HG02884 (cell line): ENCODE data around the gene C1orf226.

Source experiments
- ATAC-seq: cut with Tn5 transposase; IDR thresholded peaks from one replicate; pipeline ENCODE4 v1.9.1; 2021; ENCODE audit warnings: mild to moderate bottlenecking, moderate library complexity; ENCODE audit not compliant: unreplicated experiment

The C1orf226 gene

DNA sequence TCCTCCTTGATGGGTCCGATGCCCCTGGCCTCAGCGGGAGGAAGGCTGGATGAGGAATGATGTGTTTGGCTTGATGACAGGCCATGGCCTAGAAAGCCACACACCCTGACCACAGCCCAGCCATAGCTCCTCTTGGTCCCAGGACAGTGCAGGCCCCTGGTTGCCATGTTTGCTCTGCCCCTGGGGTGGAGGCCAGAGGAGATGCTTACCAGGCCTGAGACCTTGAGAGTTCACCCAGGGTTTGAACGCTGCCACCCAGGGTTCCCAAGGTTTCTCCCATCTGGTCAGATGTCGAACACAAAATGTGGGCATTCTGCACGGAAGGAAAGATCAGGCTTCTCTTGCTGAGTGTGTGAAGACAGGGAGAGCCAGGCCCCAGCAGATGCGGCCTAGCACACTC, 2.6 kb downstream of the C1orf226 start:
- no peak for ATAC-seq

DNA sequence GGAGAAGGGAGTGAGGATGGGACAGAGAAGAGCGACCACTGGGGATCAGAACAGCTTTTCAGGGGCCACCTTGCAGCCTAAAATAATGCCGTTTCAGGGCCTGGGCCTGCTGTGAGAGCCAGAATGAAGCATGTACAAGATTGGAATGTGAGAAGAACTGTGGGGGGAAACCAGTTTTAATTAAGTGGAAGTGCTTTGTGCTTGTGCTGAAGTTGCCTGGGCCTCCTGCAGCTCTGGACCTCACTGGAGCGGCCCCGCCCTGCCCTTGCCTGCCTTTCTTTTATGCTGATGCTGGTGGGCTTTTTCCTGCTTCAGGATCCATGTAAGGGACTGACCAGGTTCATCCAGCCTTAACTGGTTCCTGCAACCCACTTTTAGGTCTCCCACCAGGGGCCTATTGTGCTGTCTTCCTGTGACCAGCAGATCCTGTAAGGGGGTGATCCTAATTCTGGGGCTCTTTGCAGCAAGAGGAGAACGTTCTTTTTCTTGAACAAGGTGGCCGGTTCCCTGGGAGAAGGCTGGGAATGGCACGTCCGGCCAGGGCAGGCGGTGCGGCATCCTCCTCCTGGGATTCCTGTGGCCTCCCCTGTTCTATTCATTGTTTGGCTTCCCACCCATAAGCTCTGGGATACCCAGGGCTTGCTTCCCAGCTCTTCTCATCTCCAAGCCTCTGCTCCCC, 3.2 kb downstream of the C1orf226 start:
- ATAC-seq, result no peak

DNA sequence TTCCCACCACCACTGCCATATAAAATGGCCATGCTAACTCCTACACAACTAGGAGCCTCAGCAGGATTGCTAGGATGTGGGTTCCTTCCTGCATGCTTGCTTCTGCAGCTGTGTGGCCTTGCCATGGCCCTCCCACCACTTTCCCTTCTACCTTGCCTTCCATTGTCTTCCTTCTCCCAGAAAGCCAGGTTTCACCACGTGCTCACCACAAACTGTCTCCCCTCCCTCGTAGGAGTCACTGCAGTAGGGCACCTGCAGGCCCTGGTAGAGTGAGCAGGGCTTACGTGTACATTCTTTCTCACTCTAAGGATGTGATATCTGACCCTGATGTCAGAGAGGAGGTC, 3.7 kb downstream of the C1orf226 start:
- ATAC-seq, result no peak

DNA sequence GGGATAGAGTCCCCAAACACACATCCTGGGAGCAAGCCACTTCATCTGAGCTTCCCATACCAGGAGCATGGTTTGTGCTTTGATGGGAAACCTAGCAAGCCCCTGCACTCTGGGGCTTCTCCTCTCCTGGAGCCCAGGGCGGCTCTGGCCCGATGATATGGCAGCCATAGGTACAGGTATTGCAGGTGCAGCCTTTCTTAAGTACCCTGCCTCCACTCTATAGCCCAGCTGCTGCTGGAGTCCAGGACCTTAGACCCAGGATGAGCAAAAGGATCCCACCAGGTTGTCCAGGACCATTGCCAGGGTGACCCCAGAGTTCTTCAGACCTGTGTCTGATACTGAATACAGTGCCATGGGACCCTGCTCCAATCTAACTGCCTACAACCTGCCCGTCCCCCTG, 4.2 kb downstream of the C1orf226 start:
- ATAC-seq, result no peak

DNA sequence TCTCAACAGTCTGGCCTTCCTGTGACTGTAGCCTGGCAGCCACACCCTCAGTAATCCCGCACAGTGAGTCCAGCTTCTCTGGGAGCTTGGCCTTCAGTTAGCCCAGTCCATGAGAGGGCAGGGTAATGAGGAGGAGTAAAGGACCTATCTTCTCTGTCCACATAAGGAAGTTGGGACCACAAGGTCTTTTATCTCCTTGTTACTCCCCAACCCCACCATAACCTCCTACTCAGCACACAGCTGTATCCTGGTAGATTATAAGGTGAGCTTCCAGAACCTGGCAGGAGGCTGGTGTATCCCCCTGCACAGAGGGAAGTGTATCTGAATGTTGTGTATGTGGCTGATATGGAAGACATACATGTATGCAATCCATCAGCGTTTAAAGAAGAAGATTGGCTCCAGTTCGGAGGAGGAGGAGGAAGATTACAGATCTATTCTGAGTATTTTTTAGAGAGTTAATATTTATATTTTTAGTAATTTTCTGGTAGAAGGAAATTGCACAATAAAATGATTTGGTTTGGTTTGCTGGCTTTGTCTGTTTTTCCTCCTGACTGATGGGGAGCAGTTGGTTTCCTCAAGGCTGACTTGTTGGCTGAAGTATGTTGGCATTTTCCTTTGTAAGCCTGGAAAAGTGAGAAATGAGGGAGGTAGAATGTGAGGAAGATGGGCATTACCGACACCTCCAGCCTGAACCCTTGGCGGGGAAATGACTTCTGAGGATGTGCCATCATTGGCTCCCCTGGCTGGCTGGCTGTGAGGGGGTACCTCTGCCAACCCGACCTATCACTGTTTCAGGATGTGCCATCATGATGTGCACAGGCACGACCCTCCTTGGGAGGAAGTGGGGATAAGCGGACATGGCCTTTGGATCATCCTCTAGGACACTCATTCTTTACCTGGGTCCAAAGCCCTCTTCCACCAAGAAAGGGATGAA, 5.0 kb downstream of the C1orf226 start:
- ATAC-seq, result no peak

DNA sequence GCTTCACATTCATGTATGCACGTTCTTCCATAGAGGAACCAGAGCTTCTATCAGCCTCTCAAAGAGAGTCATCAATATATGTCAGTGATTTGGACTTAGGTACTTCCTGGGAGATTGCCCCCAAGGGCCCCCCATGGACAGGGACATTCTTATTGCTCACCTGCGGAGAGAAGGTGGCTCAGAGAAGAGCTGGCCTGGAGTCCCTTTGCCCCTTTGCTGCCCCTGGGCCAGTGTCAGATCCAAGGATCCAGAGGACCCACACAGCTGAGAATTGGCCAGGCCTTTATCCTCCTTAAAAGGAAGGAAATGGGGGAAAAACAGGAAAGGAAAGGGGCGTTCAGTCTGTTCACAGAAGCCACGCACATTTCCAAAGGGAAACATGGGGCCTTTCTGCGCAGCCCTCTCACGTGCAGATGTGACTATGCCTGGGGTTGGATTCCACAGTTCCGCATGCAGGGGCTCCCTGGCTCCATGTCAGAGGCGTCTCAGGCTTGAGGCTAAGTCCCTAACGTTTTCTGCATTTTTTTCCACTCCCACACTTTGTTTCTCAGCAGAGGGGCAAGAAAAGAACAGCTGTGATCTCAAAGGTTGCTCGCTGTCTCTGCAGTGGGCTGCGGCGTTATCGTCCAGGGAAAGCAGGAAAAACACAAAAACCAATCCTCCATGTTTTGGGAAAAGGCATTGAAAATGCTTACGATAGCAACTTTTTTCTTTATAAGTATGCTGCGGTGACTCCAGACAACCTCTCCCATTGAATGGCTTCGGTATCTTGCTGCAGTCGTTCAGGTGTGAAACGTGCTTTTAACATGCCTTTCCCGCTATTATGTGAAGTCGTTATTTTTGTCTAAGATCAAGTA, 5.9 kb downstream of the C1orf226 start:
- ATAC-seq, result no peak

DNA sequence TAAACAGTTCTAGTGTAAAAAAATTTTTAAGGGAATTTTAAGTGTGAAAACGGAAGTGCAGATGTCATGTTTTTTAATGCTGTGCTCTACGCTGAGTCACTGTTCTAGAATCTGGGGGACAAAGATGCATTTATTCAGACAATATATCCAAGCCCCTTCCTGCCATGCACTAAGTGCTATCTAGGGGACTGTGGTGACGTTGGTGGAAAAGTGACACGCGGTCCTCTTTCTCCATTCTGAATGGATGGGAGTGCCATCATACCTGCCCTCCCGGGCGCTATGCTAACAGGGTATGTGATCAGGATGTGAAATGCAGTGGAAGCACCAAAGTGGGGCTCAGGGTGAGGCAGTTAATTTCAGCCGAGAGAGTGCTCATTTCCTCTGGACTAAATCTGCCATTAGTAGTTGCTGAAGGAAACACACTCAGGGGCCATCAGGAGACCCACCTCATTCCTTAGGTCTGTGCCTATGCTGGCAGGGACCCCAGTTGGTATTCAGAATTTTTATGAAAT, 6.6 kb downstream of the C1orf226 start:
- no peak for ATAC-seq

DNA sequence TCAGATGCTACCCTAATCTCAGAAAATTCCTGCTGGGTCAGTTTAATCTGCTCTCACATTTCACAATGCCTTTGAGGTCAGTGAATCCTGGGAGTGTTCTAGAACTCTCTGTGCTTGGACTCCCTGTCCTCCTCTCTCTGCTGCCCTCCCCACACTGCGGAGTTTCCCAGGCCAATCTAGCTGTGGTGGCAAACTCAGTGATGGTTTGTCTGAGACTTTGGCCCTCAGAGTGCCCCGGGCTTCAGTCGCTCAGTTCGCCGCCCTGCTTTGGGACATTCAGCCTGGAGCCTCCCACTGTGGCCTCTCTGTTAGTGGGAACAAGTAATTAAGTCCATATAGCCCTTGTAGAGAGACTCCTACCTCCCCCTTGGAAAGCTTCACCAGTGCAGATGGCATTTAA, 7.1 kb downstream of the C1orf226 start:
- no peak for ATAC-seq

DNA sequence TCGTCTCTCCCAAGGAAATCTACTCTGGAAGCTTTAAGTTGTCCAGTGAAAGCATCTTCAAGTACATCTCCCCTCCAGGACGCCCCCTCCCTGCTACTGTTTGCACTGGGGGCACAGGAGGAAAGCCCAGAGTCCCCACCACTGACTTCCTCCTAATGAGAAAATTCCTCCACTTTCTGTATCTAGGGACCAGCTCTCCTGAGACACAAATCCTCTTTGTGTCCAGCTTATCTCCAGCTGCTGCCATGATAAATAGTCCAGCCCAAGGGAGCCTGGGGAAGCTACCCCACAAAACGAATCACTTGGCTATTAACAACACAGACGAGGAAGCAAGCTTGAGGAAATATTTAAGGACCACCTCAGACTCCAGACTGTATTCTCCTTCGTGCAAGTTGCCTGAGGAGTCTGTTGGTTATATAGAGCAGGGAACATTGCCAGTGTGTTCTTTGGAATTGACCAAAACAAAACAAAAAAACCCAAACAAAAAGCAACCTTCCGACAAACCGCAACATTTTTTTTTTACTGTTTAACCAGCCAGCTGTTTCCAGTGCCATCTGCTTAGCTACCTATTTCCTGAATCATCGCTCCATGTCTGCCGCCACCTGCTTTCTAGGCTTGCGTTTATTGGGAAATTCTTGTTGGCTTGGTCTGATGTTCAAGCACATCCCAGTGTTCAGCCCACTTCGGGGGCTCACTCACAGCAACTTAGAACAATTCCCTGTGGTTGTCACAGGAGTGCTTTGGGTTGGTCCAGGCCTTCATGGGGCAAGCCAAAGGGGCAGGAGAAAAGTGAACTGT, 7.7 kb downstream of the C1orf226 start:
- ATAC-seq, result no peak

DNA sequence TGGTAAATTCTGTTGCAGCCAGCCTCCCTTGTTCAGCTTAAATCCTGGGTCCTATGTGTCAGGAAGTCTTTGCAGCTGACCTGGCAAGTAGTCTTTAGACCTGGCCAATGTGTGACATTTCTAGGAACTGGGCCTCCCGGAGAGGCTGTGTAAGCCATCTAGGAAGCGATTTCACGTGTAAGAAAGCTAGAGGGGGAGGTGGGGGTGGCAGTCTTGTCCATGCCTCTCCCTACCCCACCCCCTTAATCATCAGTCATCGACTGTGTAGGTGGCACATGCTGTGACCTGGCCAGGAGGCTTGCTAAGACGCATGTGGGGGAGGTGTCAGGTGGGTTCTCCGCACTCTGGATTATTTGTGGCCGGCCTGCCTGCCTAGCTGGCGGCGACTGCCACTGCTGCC, 8.4 kb downstream of the C1orf226 start:
- no peak for ATAC-seq

DNA sequence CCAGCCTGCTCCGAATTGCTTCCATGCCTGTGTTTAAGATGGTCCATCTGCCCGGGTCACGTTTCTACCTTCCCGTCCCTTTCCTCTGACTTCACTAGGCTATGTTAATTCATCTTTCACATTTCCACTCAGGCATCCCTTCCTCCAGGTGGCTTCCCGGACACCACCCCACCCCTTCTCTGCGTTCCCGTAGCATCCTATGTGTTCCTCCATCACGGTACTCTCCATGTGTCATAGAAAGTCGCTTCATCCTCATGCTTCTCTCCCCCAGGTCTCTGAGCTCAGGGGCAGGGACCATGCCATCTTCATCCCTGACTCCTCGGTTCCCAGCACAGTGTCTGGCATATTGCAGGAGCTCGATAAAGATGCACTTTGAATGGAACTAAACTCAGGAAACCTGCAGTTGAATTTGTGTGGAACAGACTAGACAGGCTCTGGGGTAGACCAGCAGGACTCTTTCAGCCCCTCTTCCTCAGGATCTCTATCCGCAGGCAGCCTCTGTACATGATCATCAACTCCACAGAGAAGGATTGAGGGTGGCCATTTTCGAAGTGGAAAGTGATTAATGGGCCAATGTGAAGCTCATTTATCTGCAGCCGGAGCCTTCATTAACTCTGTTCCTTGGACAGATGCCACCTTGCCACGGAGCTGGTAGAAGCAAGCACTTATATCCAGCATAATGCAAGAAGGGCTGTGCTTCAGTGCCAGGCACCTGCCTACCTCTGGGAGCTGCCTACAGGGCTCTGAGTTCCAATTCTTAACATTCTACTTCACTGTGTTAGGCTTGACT, 9.1 kb downstream of the C1orf226 start:
- no peak for ATAC-seq

DNA sequence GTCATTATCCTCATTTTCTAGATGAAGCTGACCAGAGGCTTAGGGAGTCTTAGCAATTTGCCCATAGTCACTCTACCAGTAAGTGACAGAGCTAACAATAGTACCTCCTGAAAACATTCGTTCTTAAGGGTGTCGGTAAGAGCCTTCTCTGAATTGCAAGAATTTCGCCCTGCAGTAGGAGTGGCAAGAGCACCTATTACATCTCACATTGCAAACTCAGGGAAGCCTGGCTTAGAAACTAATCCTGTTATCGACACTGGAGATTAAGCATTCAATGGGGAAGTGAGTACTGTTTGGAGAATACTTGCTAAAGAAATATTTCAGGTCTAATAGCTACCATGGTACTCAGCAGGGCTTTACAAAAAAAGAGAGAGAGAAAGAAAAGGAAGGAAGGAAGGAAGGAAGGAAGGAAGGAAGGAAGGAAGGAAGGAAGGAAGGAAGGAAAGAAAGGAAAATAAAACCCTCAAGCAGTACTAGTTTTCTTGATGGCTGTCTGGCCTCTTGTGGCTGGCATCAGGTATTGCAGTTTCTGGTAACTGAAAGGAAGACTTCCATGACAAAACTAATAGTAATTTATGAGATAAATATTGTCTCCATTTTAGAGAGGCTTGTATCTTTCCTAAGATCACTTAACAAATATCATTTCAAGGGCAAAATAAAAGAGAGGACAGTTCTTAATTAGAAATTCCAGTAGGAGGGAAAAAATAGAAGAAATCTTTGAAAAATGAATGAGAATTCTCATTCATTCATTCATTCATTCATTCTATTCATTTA, 10.4 kb downstream of the C1orf226 start:
- ATAC-seq, result no peak

DNA sequence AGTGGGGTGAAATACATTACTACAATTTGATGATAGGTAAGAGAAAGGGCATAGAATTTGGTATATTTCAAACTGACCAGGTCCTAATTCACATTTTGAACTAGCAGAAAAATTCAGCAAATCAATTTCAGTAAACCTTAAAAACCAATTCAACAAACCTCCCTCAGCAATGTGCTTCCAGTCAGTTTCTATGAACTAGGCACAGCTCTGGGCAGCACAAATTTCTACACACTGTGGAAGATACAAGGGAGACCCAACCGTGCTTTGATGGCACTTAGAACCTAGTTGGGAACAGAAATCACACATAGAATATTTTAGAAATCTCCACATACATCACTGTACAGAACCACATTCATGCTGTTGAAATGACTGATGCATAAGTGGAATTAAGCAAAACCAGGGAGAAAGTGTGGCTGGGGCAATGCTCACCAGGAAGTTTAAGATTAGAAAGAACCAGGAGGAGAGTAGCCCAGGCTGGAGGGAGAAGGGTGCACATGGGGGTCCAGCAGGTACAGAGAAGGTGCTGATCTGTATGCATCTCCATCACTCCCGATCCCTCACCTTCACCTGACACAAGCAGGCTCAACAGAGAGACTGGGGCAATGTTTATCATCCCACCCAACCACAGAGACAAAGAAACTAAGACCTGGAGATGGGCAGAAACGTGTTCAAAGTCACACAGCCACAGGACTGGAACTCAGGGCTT, 14.8 kb downstream of the C1orf226 start:
- no peak for ATAC-seq

DNA sequence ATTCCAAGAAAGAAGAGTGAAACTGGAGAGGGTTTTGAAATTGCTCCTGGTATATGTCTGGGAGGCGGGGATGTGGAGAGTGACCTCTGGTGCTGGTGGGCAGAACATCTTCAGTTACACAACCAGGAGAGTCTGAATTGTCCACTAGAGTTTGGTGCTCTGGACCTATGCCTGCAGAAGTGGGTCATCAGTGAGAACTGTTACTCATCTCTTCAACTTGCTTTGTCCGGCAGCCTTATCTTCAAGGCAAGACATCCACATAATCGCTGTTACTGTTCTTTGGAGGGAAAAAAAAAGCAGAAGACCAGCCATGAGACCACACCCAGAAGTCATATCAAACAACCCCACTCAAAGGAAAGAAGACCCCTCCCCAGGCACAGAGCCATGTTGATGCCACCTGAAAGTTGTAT, 15.5 kb downstream of the C1orf226 start:
- ATAC-seq, result no peak

DNA sequence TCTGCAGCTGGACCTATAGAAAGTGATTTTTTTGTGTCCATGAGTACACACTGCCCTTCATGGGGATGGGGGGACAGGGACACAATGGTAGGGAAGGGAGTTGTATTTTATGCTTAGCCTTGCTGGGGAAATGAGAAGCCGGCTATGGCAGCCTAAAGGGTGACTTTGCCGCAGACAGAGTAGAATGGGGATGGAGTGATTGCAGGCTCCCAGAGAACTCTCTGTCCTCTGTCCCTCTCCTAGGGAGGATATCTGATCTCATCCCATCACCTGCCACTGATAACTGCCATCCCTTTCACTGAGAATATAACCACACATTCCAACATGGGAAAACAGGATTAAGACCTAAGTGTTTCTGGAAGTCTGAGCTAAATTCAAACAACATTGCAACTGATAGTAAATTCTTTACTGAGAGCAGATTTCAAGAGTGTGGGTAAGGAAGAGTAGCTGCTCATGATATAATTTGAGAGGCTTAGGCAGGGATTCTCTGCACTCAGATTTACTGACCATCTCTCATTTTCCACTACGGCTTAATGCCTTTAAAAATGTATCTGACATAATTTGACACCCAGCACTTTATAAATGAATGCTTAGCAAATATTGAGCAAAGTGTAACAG, 16.5 kb downstream of the C1orf226 start:
- ATAC-seq, result no peak

DNA sequence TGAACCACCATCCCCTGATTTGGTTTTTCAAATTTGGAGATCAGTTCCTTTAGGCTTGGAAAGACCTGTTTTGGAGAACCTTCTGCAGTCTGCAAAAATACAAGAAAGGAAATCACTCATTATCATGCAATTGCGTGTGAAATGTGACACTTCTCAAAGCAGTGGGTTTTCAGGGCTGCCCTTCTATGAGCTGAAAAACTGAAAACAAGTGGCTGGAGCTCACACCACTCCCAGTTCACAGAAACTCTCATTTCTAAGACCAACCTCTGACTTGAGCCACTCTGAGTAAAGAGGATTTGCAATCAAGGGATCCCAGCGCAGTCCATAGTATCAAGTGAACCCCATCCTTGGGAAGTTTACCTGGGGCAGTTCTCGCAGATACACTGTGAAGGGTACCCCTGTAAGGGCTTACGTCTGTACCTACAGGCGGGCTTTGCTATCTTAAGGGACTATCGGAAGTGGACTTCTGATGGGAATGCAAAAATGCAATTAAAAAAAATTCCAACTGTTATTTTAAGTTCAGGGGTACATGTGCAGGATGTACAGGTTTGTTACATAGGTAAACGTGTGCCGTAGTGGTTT, 17.6 kb downstream of the C1orf226 start:
- no peak for ATAC-seq

DNA sequence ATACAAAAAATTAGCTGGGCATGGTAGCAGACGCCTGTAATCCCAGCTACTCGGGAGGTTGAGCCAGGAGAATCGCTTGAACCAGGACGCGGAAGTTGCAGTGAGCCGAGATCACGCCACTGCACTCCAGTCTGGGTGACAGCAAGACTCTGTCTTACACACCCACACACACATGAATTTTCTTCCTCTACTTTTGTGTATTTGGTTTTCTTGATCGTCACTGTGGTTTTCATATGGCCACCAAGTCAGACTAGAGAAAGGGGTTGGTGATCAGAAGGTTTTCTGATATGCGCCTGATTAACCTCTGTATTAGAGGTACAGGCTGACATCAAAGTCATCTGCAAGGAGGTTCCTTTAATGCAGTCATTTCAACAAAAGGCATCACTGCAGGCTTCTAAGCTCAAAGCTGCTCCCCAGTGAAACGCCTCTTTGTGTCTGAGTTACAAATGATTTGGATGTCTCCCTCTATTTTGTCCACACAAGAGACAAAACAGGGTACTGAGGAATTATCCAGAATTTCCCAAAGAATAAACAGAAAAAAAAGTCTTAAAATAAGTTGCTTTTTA, 19.3 kb downstream of the C1orf226 start:
- ATAC-seq, result no peak
